Mucosa of descending colon (tissue), 3 donors: Measurements from ENCODE around the gene CCDC134. TPM values are rescaled to one million over a fixed set of nuclear protein-coding genes. Genes with fewer than 3 reads are reported as not detected.

Source experiments
- ATAC-seq: fragments of 200-7000 bp; cut with Tn5 transposase; one replicate; pipeline ENCODE4 v1.9.1; 2020; ENCODE audit warnings: mild to moderate bottlenecking, moderate library complexity
- DNase-seq, 3 donors: peaks; one replicate each; pipeline ENCODE4 v3.0.0-alpha.2; 2020
- H3K36me3 ChIP-seq: fragments of 200-600 bp; one replicate; pipeline ENCODE4 v1.8.0; 2021; ENCODE audit warnings: low read depth, mild to moderate bottlenecking
- H3K4me1 ChIP-seq: fragments of 200-600 bp; one replicate; pipeline ENCODE4 v1.8.0; 2021; ENCODE audit warnings: low read depth, mild to moderate bottlenecking
- H3K4me3 ChIP-seq: fragments of 200-600 bp; one replicate; pipeline ENCODE4 v1.8.0; 2021; ENCODE audit warnings: mild to moderate bottlenecking
- H3K9me3 ChIP-seq: fragments of 200-600 bp; one replicate; pipeline ENCODE4 v1.8.0; 2021; ENCODE audit warnings: mild to moderate bottlenecking
- intact Hi-C, 2 donors: fragments of 100-400 bp; cut with DNase I in 1 of 2; cut with micrococcal nuclease in 1 of 2; formaldehyde crosslinking; loops; one replicate each; pipeline versions ENCODE4 v1.11.0 to v1.11.1; 2022; cut with DNase I, micrococcal nuclease
- total RNA-seq, 3 donors: library from RNA; stranded (reverse); fragmentation: NEBNext Ultra II Directional in 2 of 3; extraction: Animal tissue kit (Norgen Biotek cat#: 25700) in 2 of 3; gene quantifications; one replicate each; pipeline versions ENCODE4 v1.2.1 to v1.2.4, GENCODE V29; 2021 to 2023
- TF ChIP-seq, protein P1 (sequence below): fragments of 200-600 bp; IDR thresholded peaks from one replicate; pipeline ENCODE4 v1.8.0; 2022; ENCODE audit warnings: antibody characterized with exemption, mild to moderate bottlenecking
- donor health status: DM: no; HTN: no; CAD: no; lungs with moderate emphysema.
- donor health status: DM: no; HTN: no; CAD: no.
- donor health status: DM: no; HTN: yes; CAD: no.

The CCDC134 gene
- total RNA-seq, 3 donors from 2014 or later, result 9.2 to 11.6 (median 10.0) TPM

DNA sequence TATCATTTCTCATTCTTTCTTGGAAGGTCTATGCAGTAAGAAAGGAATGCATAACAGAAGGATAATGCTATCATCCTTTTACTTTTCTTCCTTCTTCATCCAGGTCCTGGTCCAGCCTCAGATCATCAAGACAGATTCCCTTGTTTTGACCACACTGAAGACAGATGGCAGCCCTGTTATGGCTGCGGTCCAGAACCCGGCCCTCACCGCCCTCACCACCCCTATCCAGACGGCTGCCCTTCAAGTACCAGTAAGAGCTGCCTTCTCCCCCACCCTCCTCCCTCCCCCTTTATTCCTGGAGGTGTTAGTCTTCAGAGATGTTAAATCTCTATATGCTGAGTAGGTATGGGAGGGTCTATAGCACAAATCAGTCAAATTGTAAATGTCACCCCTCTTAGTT is 70.3 kb downstream of the CCDC134 start:
- intact Hi-C loops, result no loop called here
- no peak for ATAC-seq
- peaks cover 16% of the 10 kb centered on the region for H3K36me3 ChIP-seq

DNA sequence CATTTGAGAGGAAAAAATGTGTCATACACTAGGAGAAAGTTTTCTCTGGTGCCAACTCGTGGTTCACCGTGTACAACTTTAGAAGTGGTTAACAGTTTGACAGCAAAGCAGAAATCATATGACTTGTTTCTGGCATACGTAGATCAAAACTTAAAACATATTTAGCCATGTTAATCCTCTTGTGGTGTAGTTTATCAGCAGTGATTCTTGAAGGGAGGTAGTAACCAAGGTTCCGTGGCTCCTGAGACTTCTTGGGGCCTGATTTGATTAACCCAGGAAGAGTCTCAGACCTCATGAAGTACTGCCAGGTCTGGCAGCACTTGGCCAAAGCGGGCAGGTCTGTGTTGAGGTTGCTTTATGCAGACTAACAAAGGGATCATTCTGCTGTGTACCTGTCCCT is 72.9 kb downstream of the CCDC134 start:
- no peaks in the 10 kb centered on the region for H3K4me1 ChIP-seq
- H3K4me3 ChIP-seq, result no peak overlapping the region
- peak; percentile 24 for ATAC-seq
- intact Hi-C loops, result no loop called here
- no peaks in the 10 kb centered on the region for H3K9me3 ChIP-seq
- no peak for DNase-seq
- peaks cover 24% of the 10 kb centered on the region for H3K36me3 ChIP-seq
- TF ChIP-seq, protein P1, sequence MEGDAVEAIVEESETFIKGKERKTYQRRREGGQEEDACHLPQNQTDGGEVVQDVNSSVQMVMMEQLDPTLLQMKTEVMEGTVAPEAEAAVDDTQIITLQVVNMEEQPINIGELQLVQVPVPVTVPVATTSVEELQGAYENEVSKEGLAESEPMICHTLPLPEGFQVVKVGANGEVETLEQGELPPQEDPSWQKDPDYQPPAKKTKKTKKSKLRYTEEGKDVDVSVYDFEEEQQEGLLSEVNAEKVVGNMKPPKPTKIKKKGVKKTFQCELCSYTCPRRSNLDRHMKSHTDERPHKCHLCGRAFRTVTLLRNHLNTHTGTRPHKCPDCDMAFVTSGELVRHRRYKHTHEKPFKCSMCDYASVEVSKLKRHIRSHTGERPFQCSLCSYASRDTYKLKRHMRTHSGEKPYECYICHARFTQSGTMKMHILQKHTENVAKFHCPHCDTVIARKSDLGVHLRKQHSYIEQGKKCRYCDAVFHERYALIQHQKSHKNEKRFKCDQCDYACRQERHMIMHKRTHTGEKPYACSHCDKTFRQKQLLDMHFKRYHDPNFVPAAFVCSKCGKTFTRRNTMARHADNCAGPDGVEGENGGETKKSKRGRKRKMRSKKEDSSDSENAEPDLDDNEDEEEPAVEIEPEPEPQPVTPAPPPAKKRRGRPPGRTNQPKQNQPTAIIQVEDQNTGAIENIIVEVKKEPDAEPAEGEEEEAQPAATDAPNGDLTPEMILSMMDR, result no peak

More for the DNA sequence above, 70.3 kb downstream of the CCDC134 start:
- no peak for DNase-seq
- Histone ChIP-seq H3K4me1 (no peaks in the 10 kb centered on the region), H3K4me3 (no peak overlapping the region), H3K9me3 (no peaks in the 10 kb centered on the region)
- TF ChIP-seq, protein P1, result no peak

DNA sequence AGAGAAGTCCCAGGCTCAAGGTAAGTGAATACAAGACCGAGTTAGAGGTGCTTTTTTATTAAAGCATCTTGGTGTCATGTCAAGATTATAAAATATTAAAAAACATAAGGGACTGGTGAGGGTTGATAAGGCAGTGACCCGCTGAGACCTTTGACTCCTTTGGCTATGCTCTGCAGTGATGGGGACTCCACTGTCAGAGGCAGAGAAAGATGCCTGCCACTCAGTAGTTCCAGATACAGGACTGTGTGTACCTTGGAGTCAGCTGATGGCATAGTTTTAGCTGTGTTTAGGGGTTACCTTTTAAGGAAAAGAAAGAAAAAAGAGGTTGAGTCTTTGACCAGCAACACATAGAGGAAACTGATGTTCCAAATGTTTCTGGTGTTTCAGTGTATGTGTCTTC is 73.6 kb downstream of the CCDC134 start:
- ATAC-seq (no peak), DNase-seq (no peak)
- Histone ChIP-seq H3K9me3 (no peaks in the 10 kb centered on the region), H3K36me3 (peaks cover 24% of the 10 kb centered on the region), H3K4me3 (no peak overlapping the region), H3K4me1 (no peaks in the 10 kb centered on the region)
- TF ChIP-seq, protein P1, result no peak
- intact Hi-C loops, result no loop called here

DNA sequence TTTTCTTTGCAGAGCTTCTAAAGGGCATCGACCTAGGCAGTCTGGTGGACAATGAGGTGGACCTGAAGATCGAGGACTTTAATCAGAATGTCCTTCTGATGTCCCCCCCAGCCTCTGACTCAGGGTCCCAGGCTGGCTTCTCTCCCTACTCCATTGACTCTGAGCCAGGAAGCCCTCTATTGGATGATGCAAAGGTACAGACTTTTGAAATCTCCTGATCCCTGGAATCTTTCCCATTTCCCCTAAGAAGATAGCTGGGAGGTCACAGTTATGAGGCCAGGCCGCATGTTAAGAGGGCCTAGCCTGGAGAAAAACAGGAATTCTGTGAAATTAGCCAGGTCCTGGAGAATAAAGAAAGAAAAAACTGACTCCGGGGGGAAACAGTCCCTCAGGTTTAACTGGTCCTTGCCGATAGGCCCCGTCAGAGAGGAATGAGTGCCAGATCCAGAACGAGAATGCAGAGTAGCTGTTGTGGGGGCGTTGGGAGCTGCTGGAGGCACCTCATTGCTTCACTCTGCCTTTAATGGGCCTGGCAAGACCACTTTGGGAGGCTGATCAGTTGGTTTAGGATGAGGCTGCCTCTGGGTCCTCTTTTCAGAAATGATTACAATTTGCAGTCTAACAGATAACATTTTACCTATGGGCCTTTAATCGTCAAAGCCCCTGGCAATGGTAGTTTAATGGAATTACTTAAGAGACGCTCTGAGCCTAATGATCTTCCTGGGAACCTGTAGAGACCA is 75.2 kb downstream of the CCDC134 start:
- no peak overlapping the region for H3K4me3 ChIP-seq
- intact Hi-C loops, result no loop called here
- TF ChIP-seq, protein P1, result no peak
- no peaks in the 10 kb centered on the region for H3K4me1 ChIP-seq
- ATAC-seq (no peak), DNase-seq (no peak)
- no peaks in the 10 kb centered on the region for H3K9me3 ChIP-seq
- H3K36me3 ChIP-seq, result peaks cover 23% of the 10 kb centered on the region

Other genes starting within 250 kb of the CCDC134 start
- gene CSDC2, start 239.7 kb upstream of the CCDC134 start, total RNA-seq, result 1 to 10 TPM in 2 of 3 donors, under 1 TPM in 1; 0.26 to 1.6 (median 1.0) TPM
- 10 to 100 TPM; 40.7 to 69.4 (median 51.7) TPM for gene PMM1, start 210.8 kb upstream of the CCDC134 start, total RNA-seq
- 10 to 100 TPM; 23.4 to 28.7 (median 26.3) TPM for gene DESI1, start 179.6 kb upstream of the CCDC134 start, total RNA-seq
- gene XRCC6, start 179.4 kb upstream of the CCDC134 start, total RNA-seq, result 100 to 1,000 TPM; 169 to 193 (median 177) TPM
- gene SNU13, start 111.8 kb upstream of the CCDC134 start, total RNA-seq, result 10 to 100 TPM; 92.4 to 98.1 (median 97.9) TPM
- gene MEI1, start 101.2 kb upstream of the CCDC134 start, total RNA-seq, result 1 to 10 TPM; 1.4 to 6.4 (median 1.8) TPM
- gene SREBF2, start 32.4 kb downstream of the CCDC134 start, total RNA-seq, result 100 to 1,000 TPM; 139 to 254 (median 169) TPM
- not detected for gene SHISA8, start 114.4 kb downstream of the CCDC134 start, total RNA-seq
- under 1 TPM; 0.22 to 0.94 (median 0.55) TPM for gene TNFRSF13C, start 126.1 kb downstream of the CCDC134 start, total RNA-seq
- gene CENPM, start 146.5 kb downstream of the CCDC134 start, total RNA-seq, result 10 to 100 TPM in 1 of 3 donors, 1 to 10 TPM in 2; 3.2 to 18.8 (median 7.5) TPM
- 1 to 10 TPM in 1 of 3 donors, under 1 TPM in 2; 0.23 to 1.6 (median 0.41) TPM for gene SEPTIN3, start 168.8 kb downstream of the CCDC134 start, total RNA-seq
- 1 to 10 TPM in 2 of 3 donors, under 1 TPM in 1; 0.63 to 3.7 (median 1.8) TPM for gene WBP2NL, start 198.1 kb downstream of the CCDC134 start, total RNA-seq